ENCODE measurements around the gene CASK. TPM values are rescaled to one million over a fixed set of nuclear protein-coding genes. Genes with fewer than 3 reads are reported as not detected.

The CASK gene
- total RNA-seq, 4 donors from 2014 or later: 46.9 to 123 (median 78.8) TPM

GRCh38 chrX:41526271-41526670 lies 397.1 kb downstream of the CASK start:
- H3K4me3 ChIP-seq: no peak overlapping the region
- TF ChIP-seq, protein P1, sequence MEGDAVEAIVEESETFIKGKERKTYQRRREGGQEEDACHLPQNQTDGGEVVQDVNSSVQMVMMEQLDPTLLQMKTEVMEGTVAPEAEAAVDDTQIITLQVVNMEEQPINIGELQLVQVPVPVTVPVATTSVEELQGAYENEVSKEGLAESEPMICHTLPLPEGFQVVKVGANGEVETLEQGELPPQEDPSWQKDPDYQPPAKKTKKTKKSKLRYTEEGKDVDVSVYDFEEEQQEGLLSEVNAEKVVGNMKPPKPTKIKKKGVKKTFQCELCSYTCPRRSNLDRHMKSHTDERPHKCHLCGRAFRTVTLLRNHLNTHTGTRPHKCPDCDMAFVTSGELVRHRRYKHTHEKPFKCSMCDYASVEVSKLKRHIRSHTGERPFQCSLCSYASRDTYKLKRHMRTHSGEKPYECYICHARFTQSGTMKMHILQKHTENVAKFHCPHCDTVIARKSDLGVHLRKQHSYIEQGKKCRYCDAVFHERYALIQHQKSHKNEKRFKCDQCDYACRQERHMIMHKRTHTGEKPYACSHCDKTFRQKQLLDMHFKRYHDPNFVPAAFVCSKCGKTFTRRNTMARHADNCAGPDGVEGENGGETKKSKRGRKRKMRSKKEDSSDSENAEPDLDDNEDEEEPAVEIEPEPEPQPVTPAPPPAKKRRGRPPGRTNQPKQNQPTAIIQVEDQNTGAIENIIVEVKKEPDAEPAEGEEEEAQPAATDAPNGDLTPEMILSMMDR (IDR thresholded peaks at IDR 0.05): no peak
- no peak for TF ChIP-seq POLR2A (IDR thresholded peaks at IDR 0.05)
- H3K27me3 ChIP-seq: no peaks in the 10 kb centered on the region
- no peaks in the 10 kb centered on the region for H3K4me1 ChIP-seq
- peaks cover 0 to 25% (median 0%) of the 10 kb centered on the region in 3 donors for H3K36me3 ChIP-seq
- no peak overlapping the region for H3K27ac ChIP-seq
- no peaks in the 10 kb centered on the region for H3K9me3 ChIP-seq
- no peak for DNase-seq

GRCh38 chrX:41522671-41523070 lies 400.7 kb downstream of the CASK start:
- H3K27ac ChIP-seq: no peak overlapping the region
- no peak for TF ChIP-seq POLR2A (IDR thresholded peaks at IDR 0.05)
- TF ChIP-seq, protein P1 (IDR thresholded peaks at IDR 0.05): no peak

GRCh38 chrX:41522081-41522480 lies 401.3 kb downstream of the CASK start:
- H3K4me1 ChIP-seq: no peaks in the 10 kb centered on the region
- no peak for DNase-seq
- H3K4me3 ChIP-seq: no peak overlapping the region
- H3K9me3 ChIP-seq: no peaks in the 10 kb centered on the region
- H3K36me3 ChIP-seq: no peaks in the 10 kb centered on the region
- H3K27ac ChIP-seq: no peak overlapping the region
- TF ChIP-seq, protein P1 (IDR thresholded peaks at IDR 0.05): no peak
- TF ChIP-seq POLR2A (IDR thresholded peaks at IDR 0.05): no peak
- H3K27me3 ChIP-seq: no peaks in the 10 kb centered on the region

More at GRCh38 chrX:41522671-41523070, 400.7 kb downstream of the CASK start:
- Histone ChIP-seq H3K27me3 (no peaks in the 10 kb centered on the region), H3K4me3 (no peak overlapping the region), H3K4me1 (no peaks in the 10 kb centered on the region), H3K36me3 (no peaks in the 10 kb centered on the region), H3K9me3 (no peaks in the 10 kb centered on the region)
- no peak for DNase-seq

GRCh38 chrX:41519468-41519867 lies 403.9 kb downstream of the CASK start:
- no peaks in the 10 kb centered on the region for H3K36me3 ChIP-seq
- H3K4me3 ChIP-seq: no peak overlapping the region
- no peak overlapping the region for H3K27ac ChIP-seq
- DNase-seq: no peak
- TF ChIP-seq, protein P1 (IDR thresholded peaks at IDR 0.05): no peak
- TF ChIP-seq POLR2A (IDR thresholded peaks at IDR 0.05): no peak
- no peaks in the 10 kb centered on the region for H3K9me3 ChIP-seq
- H3K4me1 ChIP-seq: no peaks in the 10 kb centered on the region
- H3K27me3 ChIP-seq: no peaks in the 10 kb centered on the region

- no peaks in the 10 kb centered on the region for H3K4me1 ChIP-seq
- H3K27me3 ChIP-seq: no peaks in the 10 kb centered on the region
- H3K9me3 ChIP-seq: no peaks in the 10 kb centered on the region
- no peak for DNase-seq
- no peak overlapping the region for H3K27ac ChIP-seq
- TF ChIP-seq, protein P1 (IDR thresholded peaks at IDR 0.05): no peak
- no peak for TF ChIP-seq POLR2A (IDR thresholded peaks at IDR 0.05)
- no peaks in the 10 kb centered on the region for H3K36me3 ChIP-seq
- H3K4me3 ChIP-seq: no peak overlapping the region
Measured at GRCh38 chrX:41518841-41519220, 404.5 kb downstream of the CASK start.

Measured in Peyer's patch (tissue), 4 donors.